PC-3 (cell line): ENCODE measurements around the gene ZNF22. TPM values are rescaled to one million over a fixed set of nuclear protein-coding genes. Genes with fewer than 3 reads are reported as not detected.
"Not testable (repeated sequence)": the region's sequence is repeated elsewhere in the genome, so short reads cannot be mapped to it uniquely, and the experiment has no call there.

Experiments used
- ATAC-seq: fragments of 200-7000 bp; cut with Tn5 transposase; 2 replicates; pipeline ENCODE4 v1.9.1; 2020; ENCODE audit warnings: mild to moderate bottlenecking, moderate library complexity
- BruUV-seq: library from RNA; stranded (reverse); fragments of 400-500 nt; replicated peaks from 2 replicates; lab custom pipeline; 2021; lab: Mats Ljungman, UMichigan
- CTCF ChIA-PET: fragments of 300-600 bp; sonication (Branson Sonifier 250); formaldehyde crosslinking; loops from one replicate; lab custom pipeline; 2022; ENCODE audit warnings: antibody characterized with exemption; lab: Charles Lee
- POLR2A ChIA-PET: fragments of 300-600 bp; sonication (Branson Sonifier 250); formaldehyde crosslinking; loops from one replicate; lab custom pipeline; 2022; ENCODE audit warnings: antibody characterized with exemption; ENCODE audit not compliant: unreplicated experiment; lab: Charles Lee
- DNase-seq: peaks from one replicate; pipeline ENCODE4 v3.0.0-alpha.2; 2015
- H2AFZ ChIP-seq: fragments of 300-600 bp; sonication (generic); 2 replicates; pipeline ENCODE4 v1.6.0; 2016; ENCODE audit warnings: antibody characterized with exemption, low read length
- H3F3A ChIP-seq: fragments of 300-600 bp; sonication (generic); one replicate; pipeline ENCODE4 v1.6.0; 2017; ENCODE audit warnings: antibody characterized with exemption, low read length, control low read depth, mild to moderate bottlenecking; ENCODE audit not compliant: unreplicated experiment
- H3K27ac ChIP-seq: fragments of 300-600 bp; sonication (generic); 2 replicates; pipeline ENCODE4 v1.5.1; 2016; ENCODE audit warnings: mild to moderate bottlenecking, low read length
- H3K27me3 ChIP-seq: fragments of 300-600 bp; sonication (generic); 2 replicates; pipeline ENCODE4 v1.6.1; 2016; ENCODE audit warnings: low read length, mixed read lengths
- H3K36me3 ChIP-seq: fragments of 300-600 bp; sonication (generic); 2 replicates; pipeline ENCODE4 v1.6.1; 2016; ENCODE audit warnings: low read depth, mixed run types, low read length, mixed read lengths
- H3K4me1 ChIP-seq: fragments of 300-600 bp; sonication (generic); 2 replicates; pipeline ENCODE4 v1.5.1; 2016; ENCODE audit warnings: low read length; ENCODE audit not compliant: insufficient read depth
- H3K4me2 ChIP-seq: fragments of 300-600 bp; sonication (generic); 2 replicates; pipeline ENCODE4 v1.6.0; 2016; ENCODE audit warnings: low read length
- H3K4me3 ChIP-seq: fragments of 300-600 bp; sonication (generic); 2 replicates; pipeline ENCODE4 v1.5.1; 2016; ENCODE audit warnings: mild to moderate bottlenecking, low read length, mixed read lengths
- H3K79me2 ChIP-seq: fragments of 300-600 bp; sonication (generic); 2 replicates; pipeline ENCODE4 v1.6.1; 2017; ENCODE audit warnings: low read length, mixed read lengths
- H3K9ac ChIP-seq: fragments of 300-600 bp; sonication (generic); 2 replicates; pipeline ENCODE4 v1.6.0; 2016; ENCODE audit warnings: mild to moderate bottlenecking, low read length
- H3K9me2 ChIP-seq: fragments of 300-600 bp; sonication (generic); replicated peaks from 2 replicates; pipeline ENCODE4 v1.6.1; 2016; ENCODE audit warnings: mixed run types, low read length, mixed read lengths
- H3K9me3 ChIP-seq: fragments of 300-600 bp; sonication (generic); 2 replicates; pipeline ENCODE4 v1.6.1; 2016; ENCODE audit warnings: low read length, mixed read lengths
- H4K20me1 ChIP-seq: fragments of 300-600 bp; sonication (generic); 2 replicates; pipeline ENCODE4 v1.6.1; 2016; ENCODE audit warnings: low read length, mixed read lengths
- EZH2 ChIP-seq: fragments of 300-600 bp; sonication (generic); IDR thresholded peaks from one replicate; pipeline ENCODE4 v1.6.1; 2017; ENCODE audit warnings: antibody characterized with exemption, mild to moderate bottlenecking, low read length; ENCODE audit not compliant: unreplicated experiment
- EZH2phosphoT487 ChIP-seq: fragments of 300-600 bp; sonication (generic); IDR thresholded peaks from 2 replicates; pipeline ENCODE4 v1.6.1; 2018; ENCODE audit warnings: mild to moderate bottlenecking, antibody characterized with exemption, low read length, borderline replicate concordance
- intact Hi-C: fragments of 100-400 bp; cut with micrococcal nuclease; formaldehyde crosslinking; loops from 2 replicates; pipeline ENCODE4 v1.9.0; 2023
- total RNA-seq: library from RNA; depleted of rRNA; stranded (reverse); fragments of >200 nt; gene quantifications from 2 replicates; pipeline ENCODE4 v1.2.3, GENCODE V29; 2014
- TF ChIP-seq, protein P1 (sequence below): fragments of 300-600 bp; sonication (generic); conservative IDR thresholded peaks from 2 replicates; pipeline ENCODE4 v1.5.1; 2017; ENCODE audit warnings: antibody characterized with exemption, low read depth, mild to moderate bottlenecking, low read length

ZNF22 gene
- total RNA-seq, 1 experiment from 2014 or later, result 24.8 TPM

DNA sequence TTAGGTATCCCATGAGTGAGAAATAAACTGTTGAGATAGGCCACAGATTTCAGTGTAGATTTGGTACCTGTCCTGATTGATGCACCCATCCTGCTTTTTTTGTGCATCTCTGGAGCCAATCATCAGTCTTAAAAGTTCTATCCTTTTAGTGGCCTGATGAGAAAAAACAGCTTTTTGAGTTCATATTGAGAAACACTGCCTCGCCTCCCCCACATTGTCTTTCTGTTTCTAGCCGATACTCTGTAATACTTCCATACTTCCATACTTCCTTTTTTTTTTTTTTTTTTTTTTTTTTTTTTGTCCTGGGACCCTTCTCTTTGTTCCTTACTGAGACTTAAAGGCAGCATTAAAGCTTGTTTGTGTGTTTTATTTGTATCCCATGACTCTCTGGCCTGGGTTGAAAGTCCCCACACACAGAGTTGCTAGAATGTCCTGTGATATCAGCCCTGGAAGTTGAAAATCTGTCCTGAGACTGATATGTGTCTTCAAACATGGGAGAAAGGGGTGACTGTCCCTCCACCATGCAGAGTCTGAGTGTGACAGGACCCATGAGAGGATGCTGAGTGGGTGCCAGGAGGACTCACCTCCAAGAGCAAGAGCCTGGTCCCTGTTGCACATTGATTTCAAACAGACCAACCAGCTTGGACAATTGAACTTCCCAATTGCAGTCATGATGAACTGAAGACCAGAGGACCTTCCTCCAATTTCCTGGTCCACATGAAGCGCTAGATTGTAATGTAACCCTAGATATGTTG is 5.7 kb downstream of the ZNF22 start:
- ChIA-PET CTCF (interaction anchor here (0.7 kb wide), 1 partner anchor 89 kb away, joined by 3 read pairs; no protein-coding TSS in a partner anchor), POLR2A (no interaction called here)
- peaks cover 24% of the 10 kb centered on the region for H3K79me2 ChIP-seq
- no peaks in the 10 kb centered on the region for H3F3A ChIP-seq
- ATAC-seq (no peak), DNase-seq (no peak)
- H3K36me3 ChIP-seq, result peaks cover 24% of the 10 kb centered on the region; the same call in 1 of the 2 replicates
- no peak overlapping the region for H2AFZ ChIP-seq
- no peak overlapping the region for H3K4me2 ChIP-seq
- H3K4me1 ChIP-seq, result peaks cover 17% of the 10 kb centered on the region
- no TSS peak for BruUV-seq
- H3K27me3 ChIP-seq, result no peaks in the 10 kb centered on the region
- intact Hi-C loops, result loop anchor here (10.0 kb wide), 2 partner anchors 448 to 668 kb away; partner anchors contain the start of gene ZFAND4
- H3K9ac ChIP-seq, result no peak overlapping the region
- no peak overlapping the region for H3K27ac ChIP-seq
- no peaks in the 10 kb centered on the region for H3K9me3 ChIP-seq
- no peak overlapping the region for H3K4me3 ChIP-seq
- no peaks in the 10 kb centered on the region for H3K9me2 ChIP-seq
- peaks cover 6% of the 10 kb centered on the region; the same call in 1 of the 2 replicates for H4K20me1 ChIP-seq
- no peak for TF ChIP-seq EZH2phosphoT487
- TF ChIP-seq, protein P1, sequence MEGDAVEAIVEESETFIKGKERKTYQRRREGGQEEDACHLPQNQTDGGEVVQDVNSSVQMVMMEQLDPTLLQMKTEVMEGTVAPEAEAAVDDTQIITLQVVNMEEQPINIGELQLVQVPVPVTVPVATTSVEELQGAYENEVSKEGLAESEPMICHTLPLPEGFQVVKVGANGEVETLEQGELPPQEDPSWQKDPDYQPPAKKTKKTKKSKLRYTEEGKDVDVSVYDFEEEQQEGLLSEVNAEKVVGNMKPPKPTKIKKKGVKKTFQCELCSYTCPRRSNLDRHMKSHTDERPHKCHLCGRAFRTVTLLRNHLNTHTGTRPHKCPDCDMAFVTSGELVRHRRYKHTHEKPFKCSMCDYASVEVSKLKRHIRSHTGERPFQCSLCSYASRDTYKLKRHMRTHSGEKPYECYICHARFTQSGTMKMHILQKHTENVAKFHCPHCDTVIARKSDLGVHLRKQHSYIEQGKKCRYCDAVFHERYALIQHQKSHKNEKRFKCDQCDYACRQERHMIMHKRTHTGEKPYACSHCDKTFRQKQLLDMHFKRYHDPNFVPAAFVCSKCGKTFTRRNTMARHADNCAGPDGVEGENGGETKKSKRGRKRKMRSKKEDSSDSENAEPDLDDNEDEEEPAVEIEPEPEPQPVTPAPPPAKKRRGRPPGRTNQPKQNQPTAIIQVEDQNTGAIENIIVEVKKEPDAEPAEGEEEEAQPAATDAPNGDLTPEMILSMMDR, result no peak
- no peak for TF ChIP-seq EZH2

DNA sequence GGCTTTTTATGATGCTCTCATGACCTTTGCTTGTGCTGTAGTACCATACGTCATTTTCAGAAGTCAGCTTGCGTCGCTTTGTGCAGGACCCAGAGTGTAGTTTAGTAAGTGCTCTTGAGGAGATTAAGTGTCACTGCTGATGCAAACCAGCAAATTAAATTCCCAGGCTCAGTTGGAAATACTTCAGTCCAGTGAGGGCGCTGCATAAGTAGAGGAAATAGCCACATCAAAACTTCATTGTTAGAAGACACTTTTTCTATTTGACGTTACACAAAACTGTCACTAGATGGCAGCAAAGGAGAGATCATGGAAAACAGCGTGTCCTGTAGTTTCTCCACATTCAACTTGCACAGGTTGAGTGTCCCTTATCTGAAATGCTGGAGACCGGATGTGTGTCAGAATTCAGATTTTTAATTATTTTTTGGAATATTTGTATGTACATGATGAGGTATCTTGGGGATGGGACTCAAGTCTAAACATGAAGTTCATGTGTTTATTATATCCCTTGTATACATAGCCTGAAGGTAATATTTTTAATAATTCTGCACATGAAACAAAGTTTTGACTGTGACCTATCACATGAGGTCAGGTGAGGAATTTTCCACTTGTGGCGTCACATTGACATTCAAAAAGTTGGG is 7.9 kb downstream of the ZNF22 start:
- Histone ChIP-seq H3F3A (no peaks in the 10 kb centered on the region), H3K4me1 (peaks cover 5% of the 10 kb centered on the region), H3K9me2 (no peaks in the 10 kb centered on the region), H3K36me3 (peaks cover 14% of the 10 kb centered on the region; the same call in 1 of the 2 replicates), H3K9me3 (no peaks in the 10 kb centered on the region), H3K27me3 (no peaks in the 10 kb centered on the region), H3K27ac (no peak overlapping the region), H2AFZ (no peak overlapping the region), H3K4me2 (peak overlapping the region; percentile 31), H3K79me2 (peaks cover 3% of the 10 kb centered on the region; the same call in 1 of the 2 replicates), H3K4me3 (no peak overlapping the region), H3K9ac (no peak overlapping the region), H4K20me1 (no peaks in the 10 kb centered on the region)
- no peak for TF ChIP-seq EZH2
- TF ChIP-seq, protein P1, result peak; percentile 98
- no TSS peak for BruUV-seq
- POLR2A ChIA-PET, result no interaction called here
- DNase-seq (peak; percentile 96), ATAC-seq (peak; percentile 98)
- CTCF ChIA-PET, result interaction anchor here (0.7 kb wide), 1 partner anchor 226 kb away, joined by 4 read pairs; no protein-coding TSS in a partner anchor
- intact Hi-C loops, result loop anchor here (2.0 to 10.0 kb wide), 6 partner anchors 30 to 666 kb away; partner anchors contain the start of genes DEPP1, RASSF4 and ZFAND4

DNA sequence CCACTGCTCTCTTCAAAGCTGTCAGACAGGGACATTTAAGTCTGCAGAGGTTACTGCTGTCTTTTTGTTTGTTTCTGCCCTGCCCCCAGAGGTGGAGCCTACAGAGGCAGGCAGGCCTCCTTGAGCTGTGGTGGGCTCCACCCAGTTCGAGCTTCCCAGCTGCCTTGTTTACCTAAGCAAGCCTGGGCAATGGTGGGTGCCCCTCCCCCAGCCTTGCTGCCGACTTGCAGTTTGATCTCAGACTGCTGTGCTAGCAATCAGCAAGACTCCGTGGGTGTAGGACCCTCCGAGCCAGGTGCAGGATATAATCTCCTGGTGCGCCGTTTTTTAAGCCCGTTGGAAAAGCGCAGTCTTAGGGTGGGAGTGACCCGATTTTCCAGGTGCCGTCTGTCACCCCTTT is 13.8 kb downstream of the ZNF22 start:
- H3K27me3 ChIP-seq, result peaks cover 22% of the 10 kb centered on the region
- H3K9ac ChIP-seq, BruUV-seq, POLR2A ChIA-PET, H4K20me1 ChIP-seq, DNase-seq, H3K4me3 ChIP-seq, H3K36me3 ChIP-seq, H2AFZ ChIP-seq, H3F3A ChIP-seq, H3K79me2 ChIP-seq, ATAC-seq, H3K27ac ChIP-seq, H3K9me2 ChIP-seq, H3K4me1 ChIP-seq, CTCF ChIA-PET, H3K4me2 ChIP-seq, intact Hi-C loops, H3K9me3 ChIP-seq: not testable (repeated sequence)
